IPS-18c (cell line): Measurements from ENCODE around the gene TACO1.

ENCODE experiments used
- H3K4me3 ChIP-seq: 2 replicates; pipeline ENCODE4 v1.7.0; 2013; ENCODE audit warnings: low read depth, mild to moderate bottlenecking, low read length, moderate library complexity; ENCODE audit not compliant: insufficient read depth
- H3K9me3 ChIP-seq: one replicate; pipeline ENCODE4 v1.6.1; 2013; ENCODE audit warnings: mild to moderate bottlenecking, low read length, moderate library complexity; ENCODE audit not compliant: control insufficient read depth, insufficient read depth

Gene TACO1

DNA sequence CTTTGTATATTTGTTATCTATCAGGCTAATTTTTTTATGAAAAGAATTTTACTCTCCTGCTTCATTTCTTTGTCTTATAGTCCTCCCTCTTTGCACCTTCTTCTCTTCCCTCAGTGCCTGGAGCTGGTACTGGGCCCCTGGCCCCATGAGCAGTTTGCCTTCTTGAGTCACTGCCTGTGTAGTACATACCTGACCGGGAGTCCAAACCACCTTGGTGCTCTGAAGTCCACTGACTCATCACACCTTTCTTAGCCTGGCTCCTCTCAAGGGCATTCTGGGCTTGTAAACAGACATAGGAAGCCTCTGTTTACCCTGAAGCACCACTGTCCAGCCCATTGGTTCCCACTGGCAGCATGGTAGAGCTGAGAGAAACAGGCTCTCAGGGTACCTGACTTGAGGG is 11.0 kb upstream of the TACO1 start:
- H3K9me3 ChIP-seq = no peaks in the 10 kb centered on the region

DNA sequence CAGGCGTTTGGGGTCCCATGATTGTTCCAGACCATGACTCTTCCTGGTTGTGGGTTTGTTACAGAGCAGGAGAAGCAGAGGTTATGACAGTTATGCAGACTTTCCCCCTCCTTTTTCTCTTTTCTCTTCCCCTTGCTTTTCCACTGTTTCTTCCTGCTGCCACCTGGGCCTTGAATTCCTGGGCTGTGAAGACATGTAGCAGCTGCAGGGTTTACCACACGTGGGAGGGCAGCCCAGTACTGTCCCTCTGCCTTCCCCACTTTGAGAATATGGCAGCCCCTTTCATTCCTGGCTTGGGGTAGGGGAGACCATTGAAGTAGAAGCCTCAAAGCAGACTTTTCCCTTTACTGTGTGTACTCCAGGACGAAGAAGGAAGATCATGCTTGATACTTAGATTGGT is 7.9 kb upstream of the TACO1 start:
- H3K4me3 ChIP-seq = no peak overlapping the region
- H3K9me3 ChIP-seq = no peaks in the 10 kb centered on the region

More for the DNA sequence above, 11.0 kb upstream of the TACO1 start:
- no peak overlapping the region for H3K4me3 ChIP-seq

DNA sequence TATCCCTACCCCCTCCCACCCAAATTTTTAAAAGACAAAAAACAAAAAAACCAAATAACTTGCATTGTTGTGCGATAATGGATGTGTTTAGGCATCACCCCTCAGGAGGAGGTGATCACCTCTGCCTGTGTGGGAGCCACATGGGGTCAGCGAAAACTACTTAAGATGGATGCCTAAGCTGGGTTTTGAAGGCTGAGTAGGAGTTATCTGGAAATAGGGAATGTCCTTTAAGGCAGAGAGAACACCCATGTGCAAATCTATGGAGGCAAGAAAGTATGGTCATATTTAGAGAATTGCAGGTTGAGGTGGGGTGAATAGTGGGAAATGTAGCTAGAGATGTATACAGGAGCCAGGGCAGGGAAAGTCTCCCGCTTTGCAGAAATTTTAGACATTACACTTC is 5.6 kb upstream of the TACO1 start:
- Histone ChIP-seq H3K4me3 (no peak overlapping the region), H3K9me3 (no peaks in the 10 kb centered on the region)

DNA sequence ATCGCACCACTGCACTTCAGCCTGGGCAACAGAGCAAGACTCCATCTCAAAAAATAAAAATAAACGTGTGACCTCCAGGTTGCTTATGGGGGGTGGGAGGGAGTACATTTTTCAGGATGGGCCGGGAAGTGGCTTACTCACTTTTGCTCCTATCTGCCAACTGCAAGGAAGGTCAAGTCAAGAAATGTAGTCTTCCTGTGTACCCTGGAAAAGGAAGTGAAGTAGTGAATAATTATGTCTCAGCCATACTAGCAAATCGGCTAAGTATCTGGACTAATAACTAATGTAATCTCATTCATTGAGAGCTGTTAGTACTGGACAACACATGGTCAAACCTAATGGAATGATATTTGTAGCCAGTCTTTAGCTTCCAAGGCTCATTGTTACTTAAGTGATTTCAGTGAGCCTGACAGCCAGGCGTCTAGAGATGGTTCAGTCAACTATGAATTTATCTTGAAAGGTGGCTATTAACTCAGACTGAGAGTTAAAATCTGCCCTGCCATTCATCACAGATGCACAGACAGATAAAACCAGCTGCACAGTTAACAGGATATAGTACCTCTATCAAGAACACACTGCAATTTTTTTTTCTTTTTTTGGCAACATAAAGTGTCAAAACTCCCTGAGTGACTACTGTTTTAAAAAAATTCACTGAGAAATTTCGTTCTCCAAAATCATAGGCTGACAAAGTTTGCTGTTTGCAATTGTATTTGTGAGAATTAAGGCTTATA is 3.7 kb upstream of the TACO1 start:
- H3K9me3 ChIP-seq = no peaks in the 10 kb centered on the region
- no peak overlapping the region for H3K4me3 ChIP-seq

DNA sequence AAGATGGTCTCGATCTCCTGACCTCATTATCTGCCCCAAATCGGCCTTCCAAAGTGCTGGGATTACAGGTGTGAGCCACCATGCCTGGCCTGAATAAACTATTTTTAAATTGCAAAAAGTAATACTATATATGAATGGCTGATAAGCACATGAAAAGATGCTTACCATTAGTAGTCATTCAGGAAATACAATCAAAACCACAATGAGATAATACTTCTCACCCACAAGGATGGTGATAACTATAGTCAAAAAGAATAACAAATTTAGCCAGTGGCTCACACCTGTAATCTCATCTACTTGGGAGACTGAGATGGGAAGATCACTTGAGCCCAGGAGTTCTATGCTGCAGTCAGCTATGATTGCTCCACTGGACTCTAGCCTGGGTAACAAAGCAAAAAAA is 2.4 kb upstream of the TACO1 start:
- Histone ChIP-seq H3K9me3 (no peaks in the 10 kb centered on the region), H3K4me3 (no peak overlapping the region)

DNA sequence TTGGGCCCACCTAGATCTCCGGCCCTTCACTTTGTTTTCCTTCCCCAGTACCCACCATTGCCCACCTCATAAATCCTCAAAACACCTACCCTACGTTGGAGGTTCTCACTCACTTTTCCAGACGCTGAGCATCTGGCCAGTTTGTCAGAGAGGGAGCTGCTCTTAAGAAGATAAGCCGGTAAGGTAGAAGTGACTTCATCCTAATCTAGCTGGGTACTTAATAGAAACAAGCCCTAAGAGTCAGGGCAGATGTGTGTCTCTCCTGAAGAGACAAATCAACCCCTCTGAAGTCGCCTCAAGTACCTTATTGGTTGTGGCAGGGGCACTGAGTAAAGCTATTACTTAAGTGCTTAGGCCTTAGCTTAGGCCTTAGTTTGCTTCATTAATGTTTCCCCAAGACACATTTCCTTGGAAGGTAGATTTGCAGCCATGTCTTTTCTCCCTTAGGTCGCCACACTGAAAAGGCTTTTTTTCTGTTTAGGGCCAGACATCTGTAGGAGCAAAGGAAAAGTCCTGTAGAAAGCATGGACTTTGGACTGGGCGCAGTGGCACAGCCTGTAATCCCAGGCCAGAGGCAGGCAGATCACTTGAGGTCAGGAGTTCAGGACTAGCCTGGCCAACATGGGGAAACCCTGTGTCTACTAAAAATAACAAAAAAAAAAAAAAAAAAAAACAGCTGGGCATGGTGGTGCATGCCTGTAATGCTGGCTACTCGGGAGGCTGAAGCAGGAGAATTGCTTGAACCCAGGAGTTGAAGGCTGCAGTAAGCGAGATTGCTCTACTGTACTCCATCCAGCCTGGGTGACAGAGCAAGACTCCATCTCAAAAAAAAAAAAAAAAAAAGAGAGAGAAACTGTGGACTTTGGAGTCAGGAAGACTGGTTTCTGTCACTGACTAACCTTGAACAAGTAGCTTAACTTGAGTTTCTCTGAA is 1.0 kb downstream of the TACO1 start:
- Histone ChIP-seq H3K9me3 (no peaks in the 10 kb centered on the region), H3K4me3 (peak overlapping the region; percentile 91)

DNA sequence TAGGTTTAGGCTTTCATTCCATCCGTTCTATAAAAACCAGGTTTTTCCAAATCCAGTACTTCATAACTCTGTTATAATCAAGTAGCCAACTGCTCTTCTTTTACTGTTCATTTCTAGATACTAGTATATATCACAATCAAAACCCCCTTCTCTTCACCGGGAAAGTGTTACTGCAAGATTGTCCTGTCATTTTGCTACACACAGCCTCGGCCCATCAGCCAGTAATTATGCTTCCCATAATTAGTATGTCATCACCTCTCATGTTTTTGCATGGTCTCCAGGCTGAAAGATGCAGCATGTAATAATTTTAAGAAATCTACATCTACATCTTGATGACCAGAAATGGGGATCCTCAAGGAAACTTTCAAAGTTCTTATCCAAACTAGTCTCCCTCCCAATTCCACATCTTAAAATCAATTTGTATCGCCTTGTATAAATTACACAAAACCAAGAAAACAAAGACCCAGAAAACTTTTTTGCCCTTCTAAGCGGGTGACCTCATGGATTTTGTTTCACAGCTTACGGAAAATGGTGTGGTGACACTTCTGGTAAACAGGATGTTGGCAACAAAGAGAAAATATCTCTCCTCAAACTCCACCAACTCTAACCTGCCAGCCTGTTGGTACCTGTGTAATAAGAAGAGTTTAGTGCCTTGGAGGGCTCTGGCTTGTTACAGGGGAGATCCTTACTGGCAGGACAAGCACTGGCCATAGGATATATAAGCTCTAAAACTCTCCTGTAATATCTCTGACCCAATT is 9.3 kb downstream of the TACO1 start:
- Histone ChIP-seq H3K9me3 (no peaks in the 10 kb centered on the region), H3K4me3 (no peak overlapping the region)

DNA sequence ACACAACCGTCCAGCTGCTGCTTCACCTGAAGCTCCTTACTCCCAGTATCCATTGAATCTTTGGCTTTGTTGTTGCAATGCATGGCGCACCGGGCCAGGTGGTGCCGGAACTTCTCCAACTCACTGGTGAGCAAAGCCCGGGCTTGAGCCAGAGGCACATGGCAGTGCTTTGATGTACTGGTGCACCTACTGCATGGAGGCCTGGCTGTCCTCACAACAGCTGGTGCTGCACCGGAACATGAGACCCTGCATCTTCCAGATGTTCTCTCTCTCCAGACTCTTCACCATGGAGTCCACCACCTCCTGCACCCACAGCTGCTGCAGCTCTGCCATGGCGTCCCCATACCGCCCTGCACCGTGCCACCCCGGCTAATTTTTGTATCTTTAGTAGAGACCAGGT is 10.2 kb downstream of the TACO1 start:
- Histone ChIP-seq H3K9me3 (no peaks in the 10 kb centered on the region), H3K4me3 (no peak overlapping the region)

DNA sequence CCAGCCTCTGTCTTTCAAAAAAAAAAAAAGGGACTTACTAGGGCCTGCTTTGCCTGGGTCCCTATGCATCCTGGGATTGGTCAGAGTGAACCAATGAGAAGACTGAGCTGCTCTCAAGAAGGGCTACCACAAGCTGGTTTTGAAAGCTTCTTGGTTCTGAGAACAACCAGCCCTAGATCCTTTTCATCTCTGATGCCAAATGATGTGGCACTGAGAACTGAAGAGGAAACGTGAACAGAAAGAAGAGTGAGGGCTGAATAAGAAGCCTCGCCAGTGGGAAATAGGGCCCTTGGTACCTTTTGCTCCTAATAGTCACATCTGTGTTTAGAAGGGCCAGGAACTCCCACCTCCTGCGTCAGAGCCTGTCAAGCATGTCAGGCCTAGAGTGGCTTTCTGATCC is 10.7 kb downstream of the TACO1 start:
- no peak overlapping the region for H3K4me3 ChIP-seq
- H3K9me3 ChIP-seq = no peaks in the 10 kb centered on the region

DNA sequence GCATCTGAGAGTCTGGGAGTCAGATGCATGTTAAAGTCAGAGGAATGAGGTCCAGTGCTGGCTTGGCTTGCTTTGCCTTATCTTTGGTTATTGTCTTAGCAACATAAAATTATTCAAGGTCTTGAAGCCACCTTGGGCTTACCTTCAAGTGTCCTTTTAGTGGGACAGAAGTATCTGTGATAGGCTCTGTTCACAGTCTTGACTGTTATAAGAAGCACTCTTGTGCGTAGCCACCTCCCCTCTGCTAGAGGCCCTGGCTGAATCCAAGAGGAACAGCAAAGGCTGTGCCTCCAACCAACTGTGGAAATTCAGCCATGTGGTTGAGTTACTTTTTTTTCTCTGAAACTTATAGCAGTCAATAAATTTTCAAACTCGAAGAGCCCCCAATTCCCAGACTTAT is 13.0 kb downstream of the TACO1 start:
- no peaks in the 10 kb centered on the region for H3K9me3 ChIP-seq
- no peak overlapping the region for H3K4me3 ChIP-seq

DNA sequence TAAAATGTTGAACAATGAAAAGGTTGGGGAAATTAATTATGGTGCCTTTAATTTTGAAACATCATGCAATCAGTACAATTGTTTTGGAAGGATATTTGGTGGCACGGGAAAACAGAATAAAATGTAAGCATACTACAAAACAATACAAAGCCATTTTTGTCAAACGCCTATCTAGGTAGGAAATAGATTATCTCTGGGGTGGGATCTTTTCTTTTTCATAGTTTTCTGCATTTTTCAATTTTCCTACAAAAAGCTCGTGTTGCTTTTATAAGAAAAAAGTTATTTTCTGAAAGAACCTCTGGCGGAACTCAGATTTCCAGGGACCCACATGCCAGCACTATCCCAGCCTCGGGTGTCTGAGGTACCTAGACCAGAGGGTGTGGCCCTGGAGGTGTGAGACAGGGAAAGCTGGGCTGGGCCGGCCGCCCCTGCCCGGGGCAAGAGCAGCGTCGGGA is 20.6 kb downstream of the TACO1 start:
- H3K4me3 ChIP-seq = peak overlapping the region; percentile 74
- no peaks in the 10 kb centered on the region for H3K9me3 ChIP-seq

DNA sequence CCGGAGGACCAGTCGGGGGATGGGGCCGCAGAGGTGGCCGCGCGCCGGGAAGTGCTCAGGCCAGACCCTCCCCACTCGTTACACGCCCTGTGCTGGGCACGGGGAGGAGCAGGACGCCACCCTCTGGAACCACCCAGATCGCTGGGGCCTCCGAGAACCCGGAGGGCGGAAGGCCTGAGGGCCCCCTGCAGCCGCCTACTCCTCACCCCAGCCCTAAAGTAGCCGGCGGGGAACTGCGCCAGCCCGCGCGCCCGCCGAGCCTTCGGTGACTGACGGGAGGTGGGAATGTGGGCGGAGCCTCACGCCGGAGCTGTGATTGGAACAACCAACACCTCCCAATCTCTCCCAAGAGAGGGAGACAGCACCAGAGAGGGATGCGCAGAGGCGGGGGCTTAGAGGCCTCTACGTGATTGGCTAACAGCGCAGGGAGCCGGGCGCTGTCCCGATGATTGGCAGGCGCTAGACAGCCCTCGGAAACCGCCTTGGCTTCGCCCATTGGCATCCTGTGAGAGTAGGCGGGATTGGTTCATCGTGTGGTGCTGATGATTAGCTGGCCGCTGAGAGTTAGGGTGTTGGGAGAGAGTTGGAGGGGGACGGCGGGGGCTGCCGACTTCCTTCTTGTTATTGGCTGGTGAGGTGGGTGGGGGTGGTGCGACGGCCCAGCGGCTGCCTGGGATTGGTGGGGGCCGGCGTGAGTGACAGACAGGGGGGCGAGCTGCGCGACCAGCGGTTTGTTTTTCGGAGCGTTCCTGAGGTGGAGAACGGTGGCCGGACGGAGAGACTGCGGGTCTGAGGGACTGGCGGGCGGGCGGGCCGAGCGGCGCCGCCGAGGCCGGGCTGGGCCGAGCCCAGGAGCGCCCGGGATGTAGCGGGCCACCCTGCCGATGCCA is 21.2 kb downstream of the TACO1 start, which contains the start of gene MAP3K3:
Gene MAP3K3 (plus strand): TSS at position 734 of the 890 bp plus-strand sequence. CDS start 343 bp downstream, outside the sequence.
- H3K9me3 ChIP-seq = no peaks in the 10 kb centered on the region
- H3K4me3 ChIP-seq = peak within 1 kb of the TSS; percentile 82

DNA sequence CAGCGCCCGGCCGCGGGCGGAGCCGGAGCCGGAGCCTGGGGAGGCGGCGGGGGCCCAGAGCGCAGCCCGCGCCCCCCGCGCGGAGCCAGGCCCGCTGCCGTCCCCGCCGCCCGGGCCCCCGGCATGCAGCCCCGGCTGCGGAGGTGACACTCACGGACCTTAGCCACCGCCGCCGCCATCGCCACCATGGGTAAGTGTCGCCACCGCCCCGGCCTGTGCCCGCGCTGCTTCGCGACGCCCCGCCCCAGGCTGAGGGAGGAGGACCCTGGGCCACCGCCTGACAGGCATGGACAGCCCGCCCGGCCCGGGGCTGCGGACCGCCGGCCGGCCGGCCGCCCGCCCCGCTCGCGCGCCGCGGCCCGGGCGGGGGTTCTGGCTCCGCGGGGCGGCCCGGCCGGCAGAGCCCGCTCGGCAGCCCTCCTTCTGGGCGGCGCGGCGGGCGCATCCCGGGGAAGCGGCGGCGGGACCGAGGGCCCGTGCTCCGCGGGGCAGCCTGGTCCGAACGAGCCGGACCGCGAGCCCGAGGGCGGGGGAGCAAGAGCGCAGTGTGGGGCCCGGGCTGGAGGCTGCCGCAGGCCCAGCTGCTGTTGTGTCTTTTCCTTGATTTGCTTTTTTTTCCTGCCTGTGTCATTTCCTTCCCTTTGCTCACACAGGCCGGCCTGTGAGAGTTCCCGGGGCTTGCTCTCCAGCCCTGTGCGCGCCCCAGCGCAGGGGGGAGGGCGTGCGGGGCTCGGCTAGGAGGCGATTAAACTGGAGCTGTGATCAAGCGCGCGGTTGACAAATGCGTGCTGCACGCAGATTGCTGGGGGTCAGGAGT is 22.1 kb downstream of the TACO1 start:
- Histone ChIP-seq H3K9me3 (no peaks in the 10 kb centered on the region), H3K4me3 (peak overlapping the region; percentile 82)

DNA sequence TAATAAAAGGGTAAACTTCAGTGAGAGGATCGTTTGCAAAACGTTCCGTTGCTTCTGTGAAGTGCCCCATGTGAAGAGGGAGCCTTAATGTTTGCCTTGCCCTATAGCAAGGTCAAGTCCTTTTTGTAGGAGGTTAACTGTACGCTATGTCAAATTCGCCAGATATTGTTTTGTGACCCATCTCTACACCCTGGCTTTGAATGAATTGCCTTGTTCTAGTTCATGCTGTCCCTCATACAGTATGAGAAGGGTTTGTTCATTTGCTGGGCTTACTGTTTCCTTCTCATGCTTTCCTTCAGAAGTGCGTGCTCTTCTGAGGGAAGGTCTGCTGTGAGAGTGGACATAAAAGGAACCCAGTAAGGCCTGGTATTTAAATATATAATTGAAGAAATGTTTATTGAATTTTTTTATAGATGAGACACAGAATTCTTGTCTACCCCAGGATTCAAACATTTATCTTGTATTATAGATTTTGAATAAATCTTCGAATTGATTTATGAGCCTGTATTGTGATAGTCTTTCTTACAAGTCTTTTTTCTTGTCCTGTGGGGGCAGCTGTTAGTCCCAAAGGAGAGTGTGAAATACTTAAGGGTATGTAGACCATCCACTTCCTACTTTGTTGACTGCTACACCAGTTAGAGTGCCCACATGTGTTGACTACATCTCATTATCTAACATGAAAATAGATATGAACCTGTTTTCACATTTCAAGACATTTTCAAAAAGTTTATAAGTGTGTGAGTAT is 23.3 kb downstream of the TACO1 start:
- H3K4me3 ChIP-seq = peak overlapping the region; percentile 82

DNA sequence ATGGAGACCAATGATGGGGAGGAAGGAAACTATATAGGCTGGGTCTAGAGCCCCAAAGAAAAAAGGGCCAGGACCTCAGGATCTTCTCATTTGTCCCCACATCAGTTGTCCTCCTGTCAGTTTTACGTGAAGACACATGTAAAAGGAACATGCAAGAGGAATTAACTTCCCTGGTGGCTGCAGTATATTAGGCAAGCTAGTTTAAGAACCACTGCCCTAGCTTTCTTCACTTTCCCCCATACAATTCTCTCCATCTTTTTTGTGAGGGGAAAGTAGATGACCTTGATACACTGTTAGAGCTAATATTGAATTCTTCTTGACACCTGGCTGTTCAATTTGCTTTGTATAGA is 23.8 kb downstream of the TACO1 start:
- Histone ChIP-seq H3K9me3 (no peaks in the 10 kb centered on the region), H3K4me3 (no peak overlapping the region)

More for the DNA sequence above, 23.3 kb downstream of the TACO1 start:
- H3K9me3 ChIP-seq = no peaks in the 10 kb centered on the region
